ENCODE results near the gene GSTA4. TPM values are rescaled to one million over a fixed set of nuclear protein-coding genes. Genes with fewer than 3 reads are reported as not detected.

The GSTA4 gene
- total RNA-seq, 4 donors from 2014 or later: 108 to 164 (median 132) TPM

GRCh38 chr6:53015486-53015885, 20.4 kb upstream of the GSTA4 start:
- WGBS: 69% methylated on average over 1 of the region's 1 CpG
- no peak overlapping the region for H3K27ac ChIP-seq
- no peaks in the 10 kb centered on the region for H3K9me3 ChIP-seq
- no peaks in the 10 kb centered on the region for H3K4me1 ChIP-seq
- TF ChIP-seq CTCF (IDR thresholded peaks at IDR 0.05) (no peak), EP300 (IDR thresholded peaks at IDR 0.05) (no peak), POLR2AphosphoS5 (IDR thresholded peaks at IDR 0.05) (no peak), POLR2A (IDR thresholded peaks at IDR 0.05) (no peak)
- H3K36me3 ChIP-seq: peaks cover 73% of the 10 kb centered on the region
- DNase-seq (ENCODE audit: low spot score in 2 of 2): no peak
- H3K27me3 ChIP-seq: no peaks in the 10 kb centered on the region
- H3K4me3 ChIP-seq: no peak overlapping the region

- no peaks in the 10 kb centered on the region for H3K27me3 ChIP-seq
- no peak overlapping the region for H3K27ac ChIP-seq
- H3K9me3 ChIP-seq: no peaks in the 10 kb centered on the region
- DNase-seq (ENCODE audit: low spot score in 2 of 2): no peak
- peaks cover 81% of the 10 kb centered on the region for H3K36me3 ChIP-seq
- TF ChIP-seq CTCF (IDR thresholded peaks at IDR 0.05) (no peak), POLR2AphosphoS5 (IDR thresholded peaks at IDR 0.05) (no peak), POLR2A (IDR thresholded peaks at IDR 0.05) (no peak), EP300 (IDR thresholded peaks at IDR 0.05) (no peak)
- H3K4me1 ChIP-seq: no peaks in the 10 kb centered on the region
- 22% methylated on average over 1 of the region's 1 CpG for WGBS
- H3K4me3 ChIP-seq: no peak overlapping the region
These were observed 19.7 kb upstream of the GSTA4 start for GRCh38 chr6:53014744-53015143.

GRCh38 chr6:53014063-53014462, 19.0 kb upstream of the GSTA4 start:
- DNase-seq (ENCODE audit: low spot score in 2 of 2): no peak
- Histone ChIP-seq H3K36me3 (peaks cover 88% of the 10 kb centered on the region), H3K4me1 (no peaks in the 10 kb centered on the region)

GRCh38 chr6:53011979-53012378, 16.9 kb upstream of the GSTA4 start:
- TF ChIP-seq EP300 (IDR thresholded peaks at IDR 0.05) (no peak), POLR2A (IDR thresholded peaks at IDR 0.05) (no peak), POLR2AphosphoS5 (IDR thresholded peaks at IDR 0.05) (no peak), CTCF (IDR thresholded peaks at IDR 0.05) (no peak)
- WGBS: 62% methylated on average over 1 of the region's 1 CpG
- Histone ChIP-seq H3K4me1 (no peaks in the 10 kb centered on the region), H3K27ac (peak overlapping the region; percentile 1), H3K4me3 (no peak overlapping the region), H3K27me3 (no peaks in the 10 kb centered on the region), H3K9me3 (no peaks in the 10 kb centered on the region), H3K36me3 (peaks cover 88% of the 10 kb centered on the region)
- DNase-seq (ENCODE audit: low spot score in 2 of 2): no peak

More at GRCh38 chr6:53014063-53014462, 19.0 kb upstream of the GSTA4 start:
- H3K9me3 ChIP-seq: no peaks in the 10 kb centered on the region
- no peaks in the 10 kb centered on the region for H3K27me3 ChIP-seq
- no peak overlapping the region for H3K27ac ChIP-seq
- no peak overlapping the region for H3K4me3 ChIP-seq
- no peak for TF ChIP-seq CTCF (IDR thresholded peaks at IDR 0.05)
- no peak for TF ChIP-seq POLR2AphosphoS5 (IDR thresholded peaks at IDR 0.05)
- TF ChIP-seq POLR2A (IDR thresholded peaks at IDR 0.05): no peak
- no peak for TF ChIP-seq EP300 (IDR thresholded peaks at IDR 0.05)

- H3K36me3 ChIP-seq: peaks cover 80% of the 10 kb centered on the region
- 90% methylated on average over 1 of the region's 1 CpG for WGBS
These were observed 15.4 kb upstream of the GSTA4 start for GRCh38 chr6:53010504-53010903.

More at GRCh38 chr6:53010504-53010903, 15.4 kb upstream of the GSTA4 start:
- Histone ChIP-seq H3K27ac (no peak overlapping the region), H3K27me3 (no peaks in the 10 kb centered on the region), H3K4me1 (no peaks in the 10 kb centered on the region), H3K9me3 (no peaks in the 10 kb centered on the region), H3K4me3 (no peak overlapping the region)
- no peak for TF ChIP-seq POLR2A (IDR thresholded peaks at IDR 0.05)
- no peak for TF ChIP-seq POLR2AphosphoS5 (IDR thresholded peaks at IDR 0.05)
- TF ChIP-seq EP300 (IDR thresholded peaks at IDR 0.05): no peak
- TF ChIP-seq CTCF (IDR thresholded peaks at IDR 0.05): no peak
- DNase-seq (ENCODE audit: low spot score in 2 of 2): no peak
